ENCODE measurements around the gene POU3F2.

Gene POU3F2

GRCh38 chr6:98840996-98841513 is 6.7 kb downstream of the POU3F2 start:
- Histone ChIP-seq H3K4me3 (replicated peaks; ENCODE audit: low read depth, low read length) (no peak overlapping the region), H3K36me3 (ENCODE audit: control insufficient read depth, insufficient read depth, low read length) (no peaks in the 10 kb centered on the region), H3K27me3 (replicated peaks; ENCODE audit: control insufficient read depth, insufficient read depth, low read length) (no peaks in the 10 kb centered on the region; the same call in 1 of the 2 replicates)
- no peak for DNase-seq (ENCODE audit: extremely low read depth, insufficient read length)
- TF ChIP-seq, protein P1, sequence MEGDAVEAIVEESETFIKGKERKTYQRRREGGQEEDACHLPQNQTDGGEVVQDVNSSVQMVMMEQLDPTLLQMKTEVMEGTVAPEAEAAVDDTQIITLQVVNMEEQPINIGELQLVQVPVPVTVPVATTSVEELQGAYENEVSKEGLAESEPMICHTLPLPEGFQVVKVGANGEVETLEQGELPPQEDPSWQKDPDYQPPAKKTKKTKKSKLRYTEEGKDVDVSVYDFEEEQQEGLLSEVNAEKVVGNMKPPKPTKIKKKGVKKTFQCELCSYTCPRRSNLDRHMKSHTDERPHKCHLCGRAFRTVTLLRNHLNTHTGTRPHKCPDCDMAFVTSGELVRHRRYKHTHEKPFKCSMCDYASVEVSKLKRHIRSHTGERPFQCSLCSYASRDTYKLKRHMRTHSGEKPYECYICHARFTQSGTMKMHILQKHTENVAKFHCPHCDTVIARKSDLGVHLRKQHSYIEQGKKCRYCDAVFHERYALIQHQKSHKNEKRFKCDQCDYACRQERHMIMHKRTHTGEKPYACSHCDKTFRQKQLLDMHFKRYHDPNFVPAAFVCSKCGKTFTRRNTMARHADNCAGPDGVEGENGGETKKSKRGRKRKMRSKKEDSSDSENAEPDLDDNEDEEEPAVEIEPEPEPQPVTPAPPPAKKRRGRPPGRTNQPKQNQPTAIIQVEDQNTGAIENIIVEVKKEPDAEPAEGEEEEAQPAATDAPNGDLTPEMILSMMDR (IDR thresholded peaks at IDR 0.05; ENCODE audit: insufficient read depth, low read length, poor library complexity, severe bottlenecking) = no peak

DNA sequence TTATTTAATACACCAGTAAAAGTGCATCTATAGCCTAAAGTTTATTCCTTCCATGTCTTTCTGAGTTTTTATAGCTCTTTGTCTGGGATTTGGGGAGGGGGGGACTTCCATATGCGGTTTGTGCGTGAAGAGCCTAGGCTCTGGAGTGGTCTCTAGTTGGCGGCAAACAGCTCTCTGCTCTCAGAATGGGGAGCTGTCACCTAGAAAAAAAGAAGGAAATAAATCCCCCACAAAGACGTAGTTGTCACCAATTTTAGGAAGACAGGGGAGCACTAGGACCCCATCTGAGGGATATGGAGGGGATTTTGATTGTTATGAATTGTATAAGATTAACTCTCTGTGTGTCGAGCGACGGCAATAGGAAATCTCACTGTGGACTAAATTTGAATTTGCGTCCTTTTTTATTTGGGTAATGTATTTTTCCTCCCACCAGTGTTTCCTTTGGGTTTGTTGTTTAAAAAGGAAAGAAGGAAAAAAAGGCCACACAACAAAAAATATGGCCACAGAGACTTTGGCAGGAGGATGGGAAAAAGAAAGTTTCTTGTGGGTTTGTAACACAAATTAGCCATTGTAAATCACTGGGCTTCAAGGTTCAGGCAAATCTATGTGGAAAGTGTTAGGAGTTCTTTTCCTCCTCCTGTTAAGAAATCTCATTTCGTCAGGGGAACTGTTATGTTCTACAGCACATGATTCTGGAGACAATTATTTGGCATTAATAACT is 7.4 kb downstream of the POU3F2 start:
- no peak overlapping the region for H3K4me3 ChIP-seq (replicated peaks; ENCODE audit: low read depth, low read length)
- no peaks in the 10 kb centered on the region for H3K36me3 ChIP-seq (ENCODE audit: control insufficient read depth, insufficient read depth, low read length)
- no peak for DNase-seq (ENCODE audit: extremely low read depth, insufficient read length)
- no peaks in the 10 kb centered on the region; the same call in 1 of the 2 replicates for H3K27me3 ChIP-seq (replicated peaks; ENCODE audit: control insufficient read depth, insufficient read depth, low read length)
- TF ChIP-seq, protein P1 (IDR thresholded peaks at IDR 0.05; ENCODE audit: insufficient read depth, low read length, poor library complexity, severe bottlenecking) = no peak

- TF ChIP-seq, protein P1 (IDR thresholded peaks at IDR 0.05; ENCODE audit: insufficient read depth, low read length, poor library complexity, severe bottlenecking) = no peak
- no peak overlapping the region for H3K4me3 ChIP-seq (replicated peaks; ENCODE audit: low read depth, low read length)
Observed at GRCh38 chr6:98842342-98843180, 8.2 kb downstream of the POU3F2 start.

GRCh38 chr6:98843271-98844243 is 9.2 kb downstream of the POU3F2 start:
- no peaks in the 10 kb centered on the region for H3K36me3 ChIP-seq (ENCODE audit: control insufficient read depth, insufficient read depth, low read length)
- no peak for DNase-seq (ENCODE audit: extremely low read depth, insufficient read length)
- TF ChIP-seq, protein P1 (IDR thresholded peaks at IDR 0.05; ENCODE audit: insufficient read depth, low read length, poor library complexity, severe bottlenecking) = no peak
- no peaks in the 10 kb centered on the region; the same call in 1 of the 2 replicates for H3K27me3 ChIP-seq (replicated peaks; ENCODE audit: control insufficient read depth, insufficient read depth, low read length)
- H3K4me3 ChIP-seq (replicated peaks; ENCODE audit: low read depth, low read length) = no peak overlapping the region

More at GRCh38 chr6:98842342-98843180, 8.2 kb downstream of the POU3F2 start:
- H3K36me3 ChIP-seq (ENCODE audit: control insufficient read depth, insufficient read depth, low read length) = no peaks in the 10 kb centered on the region
- no peaks in the 10 kb centered on the region; the same call in 1 of the 2 replicates for H3K27me3 ChIP-seq (replicated peaks; ENCODE audit: control insufficient read depth, insufficient read depth, low read length)
- no peak for DNase-seq (ENCODE audit: extremely low read depth, insufficient read length)
